Stimulated activated CD4-positive, alpha-beta T cell treated with anti-CD3 and anti-CD28 coated beads, Interleukin-2, amount 100 ng/mL, for 24 hours (primary cell): ENCODE data around the gene YPEL5.

Source experiments
- DNase-seq, 2 donors: peaks; one replicate each; pipeline ENCODE4 v3.0.0-alpha.2; 2020

Gene YPEL5

GRCh38 chr2:30172627-30173026, 25.8 kb downstream of the YPEL5 start:
- no peak for DNase-seq

GRCh38 chr2:30177440-30177839, 30.6 kb downstream of the YPEL5 start:
- no peak for DNase-seq

GRCh38 chr2:30177956-30178355, 31.1 kb downstream of the YPEL5 start:
- no peak for DNase-seq

- DNase-seq: no peak
These were observed 32.0 kb downstream of the YPEL5 start for GRCh38 chr2:30178618-30179434.

GRCh38 chr2:30179536-30179935, 32.7 kb downstream of the YPEL5 start:
- DNase-seq: no peak

- no peak for DNase-seq
These were observed 33.4 kb downstream of the YPEL5 start for GRCh38 chr2:30180226-30180625.

- DNase-seq: no peak
These were observed 34.4 kb downstream of the YPEL5 start for GRCh38 chr2:30181176-30181575.

GRCh38 chr2:30184035-30184434, 37.2 kb downstream of the YPEL5 start:
- DNase-seq: no peak

- no peak for DNase-seq
These were observed 38.4 kb downstream of the YPEL5 start for GRCh38 chr2:30185178-30185577.

- no peak for DNase-seq
These were observed 41.5 kb downstream of the YPEL5 start for GRCh38 chr2:30188292-30188691.

GRCh38 chr2:30190637-30191036, 43.8 kb downstream of the YPEL5 start:
- no peak for DNase-seq

- DNase-seq: no peak
These were observed 44.3 kb downstream of the YPEL5 start for GRCh38 chr2:30191107-30191506.

- no peak for DNase-seq
These were observed 45.0 kb downstream of the YPEL5 start for GRCh38 chr2:30191819-30192271.

GRCh38 chr2:30192314-30192713, 45.5 kb downstream of the YPEL5 start:
- DNase-seq: no peak

- DNase-seq: no peak
These were observed 46.4 kb downstream of the YPEL5 start for GRCh38 chr2:30193104-30193681.

- DNase-seq: no peak
These were observed 47.6 kb downstream of the YPEL5 start for GRCh38 chr2:30194421-30194820.

- DNase-seq: no peak
These were observed 48.2 kb downstream of the YPEL5 start for GRCh38 chr2:30195016-30195415.

GRCh38 chr2:30197570-30198192, 50.9 kb downstream of the YPEL5 start:
- no peak for DNase-seq

- DNase-seq: no peak
These were observed 55.2 kb downstream of the YPEL5 start for GRCh38 chr2:30201990-30202389.

GRCh38 chr2:30203156-30203555, 56.3 kb downstream of the YPEL5 start:
- DNase-seq: no peak

- DNase-seq: no peak
These were observed 57.5 kb downstream of the YPEL5 start for GRCh38 chr2:30204281-30204680.

GRCh38 chr2:30205456-30205855, 58.6 kb downstream of the YPEL5 start:
- DNase-seq: no peak

GRCh38 chr2:30206461-30207430, 59.9 kb downstream of the YPEL5 start:
- no peak for DNase-seq
